Breast epithelium (tissue), 3 donors: ENCODE measurements around the gene PAMR1.

Experiments used
- CTCF ChIP-seq, 3 donors: fragments of 450-650 bp; IDR thresholded peaks; one replicate each; pipeline ENCODE4 v1.5.1; 2016 to 2017; ENCODE audit warnings: antibody characterized with exemption in 3 of 3, mild to moderate bottlenecking in 3 of 3, moderate library complexity in 3 of 3
- POLR2AphosphoS5 ChIP-seq, 3 donors: sonication (generic); formaldehyde crosslinking; IDR thresholded peaks; one replicate each; pipeline ENCODE4 v1.6.1; 2017; ENCODE audit warnings: antibody characterized with exemption in 3 of 3

DNA sequence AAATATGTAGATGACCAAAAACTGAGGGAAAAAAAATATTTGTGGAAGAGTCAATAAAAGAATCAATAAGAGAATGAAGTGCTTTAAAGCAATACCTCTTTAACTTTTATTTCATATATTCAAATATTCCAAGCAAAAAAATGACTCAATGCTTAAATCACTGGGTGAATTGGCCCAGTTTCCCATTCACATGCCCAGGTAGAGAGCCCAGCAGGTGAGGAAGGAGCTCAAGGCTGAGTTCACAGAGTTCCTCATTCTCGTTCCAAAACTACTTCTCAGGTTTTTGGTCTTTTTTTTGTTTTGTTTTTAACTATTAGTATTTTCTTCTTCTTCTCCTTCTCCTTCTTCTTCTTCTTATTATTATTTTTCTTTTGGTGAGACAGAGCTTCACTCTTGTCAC is 136.3 kb downstream of the PAMR1 start:
- TF ChIP-seq CTCF (IDR thresholded peaks at IDR 0.05) (no peak), POLR2AphosphoS5 (IDR thresholded peaks at IDR 0.05) (no peak)
